ENCODE data around the gene SARNP.

Gene SARNP

DNA sequence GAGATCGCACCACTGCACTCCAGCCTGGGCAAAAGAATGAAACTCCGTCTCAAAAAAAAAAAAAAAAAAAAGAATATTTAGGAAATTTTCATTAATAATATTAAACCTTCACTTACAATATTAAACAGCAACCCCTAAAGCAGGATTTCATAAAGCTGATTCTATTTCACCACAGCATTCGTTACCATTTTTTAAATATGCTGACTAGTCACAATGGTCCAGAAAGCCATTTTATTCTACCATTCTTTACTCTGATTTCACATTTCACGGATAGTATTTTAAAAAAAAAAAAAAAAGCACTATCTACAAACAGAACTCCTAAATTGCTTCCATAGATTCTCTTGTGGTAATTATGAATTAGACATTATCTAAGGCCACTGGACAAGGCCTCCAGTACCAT lies 27.6 kb downstream of the SARNP start:
- DNase-seq (ENCODE audit: low spot score), result no peak
- TF ChIP-seq CTCF (IDR thresholded peaks at IDR 0.05; ENCODE audit: extremely low read depth, missing control alignments), result no peak

DNA sequence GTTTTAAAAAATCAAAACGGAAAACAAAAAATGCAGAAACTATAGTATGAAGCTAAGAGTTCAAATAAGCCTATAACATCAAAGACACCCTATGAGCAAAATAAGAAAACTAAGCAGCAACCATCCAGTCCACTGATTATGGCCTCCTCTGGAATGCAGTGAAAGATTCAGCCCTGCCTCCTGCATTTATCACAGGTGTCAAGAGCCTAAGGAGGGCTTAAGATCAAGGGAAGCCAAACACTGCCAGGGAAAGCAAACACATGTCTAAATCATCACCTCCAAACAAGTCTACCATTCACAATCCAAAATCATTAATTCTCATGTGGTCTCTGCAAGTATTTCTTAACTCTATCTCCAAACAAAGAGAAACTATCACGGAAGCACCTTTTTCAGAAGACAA lies 28.4 kb downstream of the SARNP start:
- no peak for DNase-seq (ENCODE audit: low spot score)
- no peak for TF ChIP-seq CTCF (IDR thresholded peaks at IDR 0.05; ENCODE audit: extremely low read depth, missing control alignments)

DNA sequence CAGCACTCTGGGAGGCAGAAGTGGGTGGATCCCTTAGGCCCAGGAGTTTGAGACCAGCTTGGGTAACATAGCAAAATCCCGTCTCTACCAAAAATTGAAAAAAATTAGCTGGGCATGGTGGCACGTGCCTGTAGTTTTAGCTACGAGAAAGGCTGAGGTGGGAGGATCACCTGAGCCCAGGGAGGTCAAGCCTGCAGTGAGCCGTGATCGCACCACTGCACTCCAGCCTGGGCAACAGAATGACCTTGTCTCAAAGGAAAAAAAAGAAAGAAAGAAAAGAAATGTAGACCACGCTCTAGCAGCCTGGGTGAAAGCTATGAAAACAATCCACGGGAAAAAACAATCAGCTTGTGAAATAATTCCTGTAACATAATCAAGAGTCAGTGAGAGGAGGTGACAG lies 29.0 kb downstream of the SARNP start:
- no peak for DNase-seq (ENCODE audit: low spot score)
- TF ChIP-seq CTCF (IDR thresholded peaks at IDR 0.05; ENCODE audit: extremely low read depth, missing control alignments), result no peak

DNA sequence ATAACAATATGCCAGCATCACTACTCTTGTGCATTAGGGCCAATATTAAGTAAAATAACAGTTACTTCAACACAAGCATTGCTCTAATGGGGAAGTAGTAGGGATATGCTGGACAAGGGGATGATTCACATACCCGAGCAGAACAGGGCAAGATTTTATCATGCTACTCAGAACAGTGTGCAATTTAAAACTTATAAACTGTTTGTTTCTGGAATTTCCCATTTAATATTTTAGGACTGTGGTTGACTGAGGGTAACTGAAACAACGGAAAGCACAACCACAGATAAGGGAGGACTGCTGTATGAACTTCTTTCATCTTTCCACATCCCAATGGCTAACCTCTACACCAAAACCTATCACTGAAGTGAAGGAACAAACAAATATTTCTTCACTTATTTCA lies 36.8 kb downstream of the SARNP start:
- no peak for DNase-seq (ENCODE audit: low spot score)

DNA sequence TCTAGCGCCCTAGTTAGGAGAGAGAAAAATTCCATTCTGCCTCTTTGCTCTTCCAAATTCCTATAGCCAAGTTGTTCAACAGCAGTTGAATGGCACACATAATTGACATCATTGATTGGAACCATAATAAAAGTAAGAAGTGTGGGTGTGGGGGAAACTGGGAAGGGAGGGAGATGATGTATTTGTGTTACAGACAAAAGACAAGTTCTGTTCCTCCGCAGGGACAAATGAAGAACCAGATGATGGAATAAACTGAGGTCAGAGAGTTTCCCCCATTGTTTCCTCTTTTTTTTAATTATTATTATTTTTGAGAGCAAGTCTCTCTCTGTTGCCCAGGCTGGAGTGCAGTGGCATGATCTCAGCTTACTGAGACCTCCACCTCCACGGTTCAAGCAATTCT lies 39.7 kb downstream of the SARNP start:
- no peak for TF ChIP-seq CTCF (IDR thresholded peaks at IDR 0.05; ENCODE audit: extremely low read depth, missing control alignments)
- DNase-seq (ENCODE audit: low spot score), result no peak

More for the DNA sequence above, 36.8 kb downstream of the SARNP start:
- no peak for TF ChIP-seq CTCF (IDR thresholded peaks at IDR 0.05; ENCODE audit: extremely low read depth, missing control alignments)

DNA sequence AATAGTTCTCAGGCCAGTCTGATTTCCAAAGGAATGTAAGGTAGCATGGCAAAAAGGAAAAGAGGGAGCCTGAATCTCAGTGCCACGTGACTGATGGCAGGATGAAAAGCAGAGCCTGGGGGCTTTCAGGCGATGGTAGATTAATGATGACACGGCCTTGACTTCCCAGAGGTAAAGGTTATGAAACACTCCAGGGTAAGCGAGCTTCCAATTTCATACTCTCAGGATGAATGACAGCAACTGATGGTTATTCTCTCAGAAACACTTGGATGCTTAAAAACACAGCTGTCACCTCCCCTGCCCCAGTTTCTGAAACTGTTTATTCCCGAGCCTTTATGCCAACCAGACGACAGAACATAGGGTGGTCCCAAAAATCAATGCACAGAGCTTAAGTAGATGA lies 45.8 kb downstream of the SARNP start:
- DNase-seq (ENCODE audit: low spot score), result no peak
- no peak for TF ChIP-seq CTCF (IDR thresholded peaks at IDR 0.05; ENCODE audit: extremely low read depth, missing control alignments)

- TF ChIP-seq CTCF (IDR thresholded peaks at IDR 0.05; ENCODE audit: extremely low read depth, missing control alignments), result no peak
- DNase-seq (ENCODE audit: low spot score), result no peak
Measured at GRCh38 chr12:55767156-55767555, 50.4 kb downstream of the SARNP start.
